CD4-positive, CD25-positive, alpha-beta regulatory T cell (primary cell): Measurements from ENCODE around the gene IQCF5. TPM values are rescaled to one million over a fixed set of nuclear protein-coding genes. Genes with fewer than 3 reads are reported as not detected.

Source experiments
- ATAC-seq, 2 donors: fragments of 150-1000 bp; cut with Tn5 transposase; one replicate each; pipeline ENCODE4 v1.10.0; 2021; ENCODE audit warnings: low read depth in 2 of 2, moderate number of reproducible peaks in 2 of 2, moderate library complexity in 1 of 2
- DNase-seq, 3 donors: peaks; one replicate each; pipeline versions ENCODE4 v3.0.0 to v3.0.0-alpha.2; 2012 to 2022; ENCODE audit warnings: mixed read lengths in 1 of 3
- H3K27ac ChIP-seq: one replicate; pipeline ENCODE4 v1.7.0; 2013; ENCODE audit warnings: mild to moderate bottlenecking, low read length; ENCODE audit not compliant: insufficient read depth, poor library complexity, severe bottlenecking
- H3K27me3 ChIP-seq: one replicate; pipeline ENCODE4 v1.7.0; 2013; ENCODE audit warnings: low read length; ENCODE audit not compliant: control insufficient read depth, insufficient read depth
- H3K36me3 ChIP-seq: one replicate; pipeline ENCODE4 v1.7.0; 2013; ENCODE audit warnings: mild to moderate bottlenecking, low read length, moderate library complexity; ENCODE audit not compliant: control insufficient read depth, insufficient read depth
- H3K4me1 ChIP-seq: 2 replicates; pipeline ENCODE4 v1.7.0; 2013; ENCODE audit warnings: mild to moderate bottlenecking, low read length; ENCODE audit not compliant: insufficient read depth, control insufficient read depth, poor library complexity, severe bottlenecking
- H3K4me3 ChIP-seq: one replicate; pipeline ENCODE4 v1.7.0; 2013; ENCODE audit warnings: low read depth, mild to moderate bottlenecking, low read length, moderate library complexity
- H3K9me3 ChIP-seq, 2 experiments: 1 replicate in 1 of 2; 2 replicates in 1 of 2; pipeline ENCODE4 v1.7.0; 2013; ENCODE audit warnings: low read length in 2 of 2, mild to moderate bottlenecking in 1 of 2, moderate library complexity in 1 of 2; ENCODE audit not compliant: control insufficient read depth in 2 of 2
- H3K27ac Mint-ChIP-seq, 3 donors: one replicate each; pipeline ENCODE4 v1.8.0; 2020 to 2022; ENCODE audit warnings: mild to moderate bottlenecking in 3 of 3, mixed read lengths in 3 of 3, moderate library complexity in 2 of 3
- H3K27me3 Mint-ChIP-seq: one replicate; pipeline ENCODE4 v1.8.0; 2022; ENCODE audit warnings: mild to moderate bottlenecking, mixed read lengths
- H3K36me3 Mint-ChIP-seq: one replicate; pipeline ENCODE4 v1.8.0; 2020; ENCODE audit warnings: mixed read lengths
- H3K4me1 Mint-ChIP-seq, 4 donors: one replicate each; pipeline ENCODE4 v1.8.0; 2020 to 2022; ENCODE audit warnings: mixed read lengths in 4 of 4, mild to moderate bottlenecking in 1 of 4
- H3K4me3 Mint-ChIP-seq, 4 donors: one replicate each; pipeline ENCODE4 v1.8.0; 2020 to 2022; ENCODE audit warnings: mild to moderate bottlenecking in 4 of 4, mixed read lengths in 4 of 4, moderate library complexity in 3 of 4
- H3K9me3 Mint-ChIP-seq, 7 donors: one replicate each; pipeline ENCODE4 v1.8.0; 2020 to 2022; ENCODE audit warnings: mixed read lengths in 7 of 7, mild to moderate bottlenecking in 3 of 7, moderate library complexity in 2 of 7
- polyA plus RNA-seq, 4 donors: library from polyadenylated mRNA; unstranded; fragments of 300-500 nt; fragmentation: Illumina TruSeq; gene quantifications; one replicate each; pipeline ENCODE4 v1.2.3, GENCODE V29; 2021
- total RNA-seq: library from RNA; stranded (reverse); gene quantifications from one replicate; pipeline ENCODE4 v1.2.3, GENCODE V29; 2022

Gene IQCF5
- total and polyA plus RNA-seq, 5 donors from 2014 or later = not detected

- DNase-seq = no peak
- Mint-ChIP-seq H3K27ac (no peak overlapping the region), H3K4me1 (peaks cover 0 to 2% (median 0%) of the 10 kb centered on the region in 4 donors)
Observed at GRCh38 chr3:51896607-51897305, 21.4 kb upstream of the IQCF5 start.

GRCh38 chr3:51894939-51895338, 19.5 kb upstream of the IQCF5 start:
- Histone ChIP-seq H3K4me3 (no peak overlapping the region), H3K4me1 (no peaks in the 10 kb centered on the region), H3K27ac (no peak overlapping the region), H3K36me3 (no peaks in the 10 kb centered on the region), H3K27me3 (no peaks in the 10 kb centered on the region), H3K9me3 (no peaks in the 10 kb centered on the region)
- Mint-ChIP-seq H3K36me3 (no peaks in the 10 kb centered on the region), H3K27me3 (peaks cover 40% of the 10 kb centered on the region), H3K27ac (no peak overlapping the region), H3K4me1 (no peaks in the 10 kb centered on the region), H3K4me3 (no peak overlapping the region), H3K9me3 (peaks cover 0 to 3% (median 0%) of the 10 kb centered on the region in 7 donors)
- ATAC-seq (no peak), DNase-seq (no peak)

More at GRCh38 chr3:51896607-51897305, 21.4 kb upstream of the IQCF5 start:
- no peaks in the 10 kb centered on the region for H3K36me3 Mint-ChIP-seq
- ATAC-seq = no peak
- H3K4me1 ChIP-seq = no peaks in the 10 kb centered on the region
- no peak overlapping the region for H3K27ac ChIP-seq
- no peak overlapping the region for H3K4me3 Mint-ChIP-seq
- no peaks in the 10 kb centered on the region for H3K36me3 ChIP-seq
- H3K27me3 Mint-ChIP-seq = peaks cover 46% of the 10 kb centered on the region
- H3K27me3 ChIP-seq = no peaks in the 10 kb centered on the region
- no peaks in the 10 kb centered on the region for H3K9me3 ChIP-seq
- no peak overlapping the region for H3K4me3 ChIP-seq
- peaks cover 0 to 3% (median 0%) of the 10 kb centered on the region in 7 donors for H3K9me3 Mint-ChIP-seq

- Mint-ChIP-seq H3K27me3 (peaks cover 39% of the 10 kb centered on the region), H3K9me3 (peaks cover 0 to 3% (median 0%) of the 10 kb centered on the region in 7 donors), H3K4me3 (no peak overlapping the region), H3K4me1 (no peaks in the 10 kb centered on the region), H3K27ac (no peak overlapping the region), H3K36me3 (no peaks in the 10 kb centered on the region)
- no peaks in the 10 kb centered on the region for H3K36me3 ChIP-seq
- H3K9me3 ChIP-seq = no peaks in the 10 kb centered on the region
- ATAC-seq = no peak
- H3K4me3 ChIP-seq = no peak overlapping the region
- no peak for DNase-seq
- no peaks in the 10 kb centered on the region for H3K27me3 ChIP-seq
- no peak overlapping the region for H3K27ac ChIP-seq
- no peaks in the 10 kb centered on the region for H3K4me1 ChIP-seq
Observed at GRCh38 chr3:51894391-51894790, 19.0 kb upstream of the IQCF5 start.

GRCh38 chr3:51891242-51892039, 16.0 kb upstream of the IQCF5 start:
- H3K4me3 Mint-ChIP-seq = no peak overlapping the region
- no peaks in the 10 kb centered on the region for H3K36me3 Mint-ChIP-seq
- Histone ChIP-seq H3K27ac (no peak overlapping the region), H3K36me3 (no peaks in the 10 kb centered on the region), H3K4me1 (no peaks in the 10 kb centered on the region), H3K9me3 (no peaks in the 10 kb centered on the region), H3K4me3 (no peak overlapping the region), H3K27me3 (no peaks in the 10 kb centered on the region)
- H3K4me1 Mint-ChIP-seq = no peaks in the 10 kb centered on the region
- peak overlapping the region in 1 of 3 donors; percentile 29 for H3K27ac Mint-ChIP-seq
- H3K9me3 Mint-ChIP-seq = no peaks in the 10 kb centered on the region
- DNase-seq (no peak), ATAC-seq (no peak)
- peaks cover 23% of the 10 kb centered on the region for H3K27me3 Mint-ChIP-seq

GRCh38 chr3:51888463-51889105, 13.2 kb upstream of the IQCF5 start:
- no peak overlapping the region for H3K4me3 ChIP-seq
- no peak overlapping the region for H3K27ac ChIP-seq
- ATAC-seq = no peak
- Mint-ChIP-seq H3K27ac (peak overlapping the region in 1 of 3 donors; percentile 27), H3K27me3 (peaks cover 25% of the 10 kb centered on the region), H3K36me3 (no peaks in the 10 kb centered on the region), H3K9me3 (no peaks in the 10 kb centered on the region), H3K4me1 (no peaks in the 10 kb centered on the region), H3K4me3 (no peak overlapping the region)
- DNase-seq = no peak
- H3K36me3 ChIP-seq = no peaks in the 10 kb centered on the region
- H3K9me3 ChIP-seq = no peaks in the 10 kb centered on the region
- H3K4me1 ChIP-seq = no peaks in the 10 kb centered on the region
- H3K27me3 ChIP-seq = peaks cover 4% of the 10 kb centered on the region

GRCh38 chr3:51887620-51888019, 12.2 kb upstream of the IQCF5 start:
- no peaks in the 10 kb centered on the region for H3K9me3 Mint-ChIP-seq
- Histone ChIP-seq H3K36me3 (no peaks in the 10 kb centered on the region), H3K9me3 (no peaks in the 10 kb centered on the region), H3K27me3 (peaks cover 4% of the 10 kb centered on the region), H3K27ac (no peak overlapping the region), H3K4me3 (no peak overlapping the region), H3K4me1 (no peaks in the 10 kb centered on the region)
- ATAC-seq (no peak), DNase-seq (no peak)
- peaks cover 23% of the 10 kb centered on the region for H3K27me3 Mint-ChIP-seq
- no peaks in the 10 kb centered on the region for H3K36me3 Mint-ChIP-seq
- no peak overlapping the region for H3K27ac Mint-ChIP-seq
- H3K4me3 Mint-ChIP-seq = no peak overlapping the region
- no peaks in the 10 kb centered on the region for H3K4me1 Mint-ChIP-seq

GRCh38 chr3:51886447-51886846, 11.0 kb upstream of the IQCF5 start:
- H3K4me1 Mint-ChIP-seq = no peaks in the 10 kb centered on the region
- no peak for ATAC-seq
- Histone ChIP-seq H3K27ac (no peak overlapping the region), H3K9me3 (no peaks in the 10 kb centered on the region), H3K4me1 (no peaks in the 10 kb centered on the region), H3K27me3 (peaks cover 4% of the 10 kb centered on the region), H3K4me3 (no peak overlapping the region), H3K36me3 (no peaks in the 10 kb centered on the region)
- no peak for DNase-seq
- no peak overlapping the region for H3K4me3 Mint-ChIP-seq
- H3K27ac Mint-ChIP-seq = no peak overlapping the region
- no peaks in the 10 kb centered on the region for H3K36me3 Mint-ChIP-seq
- H3K27me3 Mint-ChIP-seq = peaks cover 17% of the 10 kb centered on the region
- H3K9me3 Mint-ChIP-seq = no peaks in the 10 kb centered on the region
